ENCODE results near the gene LYZ. TPM values are rescaled to one million over a fixed set of nuclear protein-coding genes. Genes with fewer than 3 reads are reported as not detected.

Gene LYZ
- total RNA-seq, 1 donor from 2014 or later: not detected

- DNase-seq: peak; percentile 24
These were observed 41.6 kb downstream of the LYZ start for GRCh38 chr12:69389831-69390230.

- no peak for DNase-seq
These were observed 44.2 kb downstream of the LYZ start for GRCh38 chr12:69392179-69392928.

- DNase-seq: no peak
These were observed 47.9 kb downstream of the LYZ start for GRCh38 chr12:69396041-69396440.

- DNase-seq: no peak
These were observed 48.8 kb downstream of the LYZ start for GRCh38 chr12:69396963-69397362.

- DNase-seq: no peak
These were observed 49.8 kb downstream of the LYZ start for GRCh38 chr12:69397978-69398377.

GRCh38 chr12:69401940-69402339 is 53.8 kb downstream of the LYZ start:
- DNase-seq: no peak

Other genes starting within 250 kb of the LYZ start
- 15.1 and 21.9 TPM in 2 replicates for gene CPSF6, start 108.8 kb upstream of the LYZ start, total RNA-seq
- 22.4 and 25.9 TPM in 2 replicates for gene YEATS4, start 11.4 kb downstream of the LYZ start, total RNA-seq
- 17.4 and 23.3 TPM in 2 replicates for gene FRS2, start 122.0 kb downstream of the LYZ start, total RNA-seq
- 223 and 259 TPM in 2 replicates for gene CCT2, start 237.1 kb downstream of the LYZ start, total RNA-seq